Mesenchymal stem cell (in vitro differentiated cells and primary cell): Measurements from ENCODE around the gene KCNT1.

Source experiments
- DNase-seq: peaks from one replicate; pipeline ENCODE4 v3.0.0-alpha.2; 2013
- H2AFZ ChIP-seq: one replicate; pipeline ENCODE4 v1.6.1; 2013; ENCODE audit warnings: low read depth, mild to moderate bottlenecking, control low read depth, inconsistent platforms, low read length, moderate library complexity
- H2AK5ac ChIP-seq: 2 replicates; pipeline ENCODE4 v1.6.1; 2013; ENCODE audit warnings: low read length, moderate library complexity, mild to moderate bottlenecking, inconsistent platforms; ENCODE audit not compliant: severe bottlenecking
- H2BK120ac ChIP-seq: one replicate; pipeline ENCODE4 v1.6.1; 2013; ENCODE audit warnings: low read depth, mild to moderate bottlenecking, inconsistent platforms, low read length, moderate library complexity
- H2BK12ac ChIP-seq, 2 experiments: one replicate each; pipeline ENCODE4 v1.6.1; 2013; ENCODE audit warnings: inconsistent platforms in 2 of 2, low read length in 2 of 2, mild to moderate bottlenecking in 2 of 2, moderate library complexity in 2 of 2, control low read depth in 1 of 2
- H2BK15ac ChIP-seq: one replicate; pipeline ENCODE4 v1.6.1; 2013; ENCODE audit warnings: mild to moderate bottlenecking, low read depth, inconsistent platforms; ENCODE audit not compliant: poor library complexity, severe bottlenecking
- H2BK5ac ChIP-seq: 2 replicates; pipeline ENCODE4 v1.6.1; 2013; ENCODE audit warnings: low read depth, mild to moderate bottlenecking, low read length, control low read depth, inconsistent platforms; ENCODE audit not compliant: poor library complexity, severe bottlenecking
- H3K14ac ChIP-seq, 2 experiments: one replicate each; pipeline ENCODE4 v1.6.1; 2013; ENCODE audit warnings: inconsistent platforms in 2 of 2, low read length in 2 of 2, control low read depth in 1 of 2, mild to moderate bottlenecking in 1 of 2, moderate library complexity in 1 of 2
- H3K18ac ChIP-seq, 2 experiments: one replicate each; pipeline ENCODE4 v1.6.1; 2013; ENCODE audit warnings: inconsistent platforms in 2 of 2, low read length in 2 of 2, control low read depth in 1 of 2, low read depth in 1 of 2, mild to moderate bottlenecking in 1 of 2
- H3K23ac ChIP-seq, 2 experiments: one replicate each; pipeline ENCODE4 v1.6.1; 2013; ENCODE audit warnings: inconsistent platforms in 2 of 2, low read length in 2 of 2, mild to moderate bottlenecking in 2 of 2, moderate library complexity in 2 of 2, control low read depth in 1 of 2
- H3K27ac ChIP-seq: 2 replicates; pipeline ENCODE4 v1.5.1; 2013; ENCODE audit warnings: mild to moderate bottlenecking, moderate library complexity, low read length, control low read depth, inconsistent platforms; ENCODE audit not compliant: poor library complexity, severe bottlenecking
- H3K27me3 ChIP-seq, 2 experiments: 2 replicates each; pipeline versions ENCODE4 v1.6.1 to v1.7.0; 2013; ENCODE audit warnings: low read length in 2 of 2, mild to moderate bottlenecking in 2 of 2, moderate library complexity in 2 of 2, control low read depth in 1 of 2, inconsistent platforms in 1 of 2; ENCODE audit not compliant: control insufficient read depth in 1 of 2, insufficient read depth in 1 of 2
- H3K36me3 ChIP-seq, 2 experiments: 2 replicates each; pipeline versions ENCODE4 v1.6.1 to v1.7.0; 2013; ENCODE audit warnings: low read length in 2 of 2, control low read depth in 1 of 2, inconsistent platforms in 1 of 2, low read depth in 1 of 2, mild to moderate bottlenecking in 1 of 2; ENCODE audit not compliant: insufficient read depth in 2 of 2, control insufficient read depth in 1 of 2
- H3K4ac ChIP-seq, 2 experiments: one replicate each; pipeline ENCODE4 v1.6.1; 2013; ENCODE audit warnings: inconsistent platforms in 2 of 2, low read length in 2 of 2, mild to moderate bottlenecking in 2 of 2, moderate library complexity in 2 of 2, control low read depth in 1 of 2, low read depth in 1 of 2
- H3K4me1 ChIP-seq: 2 replicates; pipeline ENCODE4 v1.6.1; 2013; ENCODE audit warnings: low read depth, low read length, control low read depth; ENCODE audit not compliant: control insufficient read depth, insufficient read depth
- H3K4me2 ChIP-seq: 2 replicates; pipeline ENCODE4 v1.6.1; 2013; ENCODE audit warnings: low read length, mild to moderate bottlenecking, inconsistent platforms; ENCODE audit not compliant: poor library complexity, severe bottlenecking
- H3K4me3 ChIP-seq, 2 experiments: 2 replicates each; pipeline versions ENCODE4 v1.5.1 to v1.7.0; 2013; ENCODE audit warnings: low read length in 2 of 2, mild to moderate bottlenecking in 2 of 2, control low read depth in 1 of 2, low read depth in 1 of 2; ENCODE audit not compliant: insufficient read depth in 1 of 2
- H3K79me1 ChIP-seq: replicated peaks from 2 replicates; pipeline ENCODE4 v1.6.1; 2013; ENCODE audit warnings: mild to moderate bottlenecking, control low read depth, low read length, inconsistent platforms; ENCODE audit not compliant: poor library complexity, severe bottlenecking
- H3K9ac ChIP-seq: 2 replicates; pipeline ENCODE4 v1.7.0; 2013; ENCODE audit warnings: mild to moderate bottlenecking, low read length, moderate library complexity
- H3K9me3 ChIP-seq: 2 replicates; pipeline ENCODE4 v1.7.0; 2013; ENCODE audit warnings: mild to moderate bottlenecking, low read length; ENCODE audit not compliant: control insufficient read depth
- H4K8ac ChIP-seq: one replicate; pipeline ENCODE4 v1.6.1; 2013; ENCODE audit warnings: inconsistent platforms, mild to moderate bottlenecking, low read length, moderate library complexity
- H4K91ac ChIP-seq: one replicate; pipeline ENCODE4 v1.6.1; 2013; ENCODE audit warnings: mild to moderate bottlenecking, low read length, inconsistent platforms
- WGBS: methylation state at CpG from one replicate; pipeline ENCODE4 v1.1.7; 2013; ENCODE audit warnings: mixed read lengths; 5-methylcytosine and 5-hydroxymethylcytosine counted together

The KCNT1 gene

GRCh38 chr9:135739271-135740220 is 37.6 kb downstream of the KCNT1 start:
- Histone ChIP-seq H3K23ac (no peak overlapping the region), H2BK12ac (no peak overlapping the region), H4K91ac (no peak overlapping the region), H4K8ac (no peak overlapping the region), H2BK5ac (no peak overlapping the region), H3K27me3 (peaks cover 34 to 49% of the 10 kb centered on the region in 2 experiments), H3K36me3 (no peaks in the 10 kb centered on the region), H3K4me1 (peaks cover 2% of the 10 kb centered on the region), H2BK15ac (no peak overlapping the region), H3K4me2 (no peak overlapping the region), H3K9ac (no peak overlapping the region), H3K18ac (no peak overlapping the region), H2AK5ac (no peak overlapping the region), H3K14ac (no peak overlapping the region), H2BK120ac (no peak overlapping the region), H3K27ac (no peak overlapping the region), H3K4ac (no peak overlapping the region), H3K4me3 (no peak overlapping the region), H3K9me3 (no peaks in the 10 kb centered on the region), H2AFZ (no peak overlapping the region), H3K79me1 (no peaks in the 10 kb centered on the region)
- DNase-seq: no peak
- 81% methylated on average over 28 of the region's 28 CpGs for WGBS

GRCh38 chr9:135741276-135742219 is 39.6 kb downstream of the KCNT1 start:
- no peak for DNase-seq
- 80% methylated on average over 24 of the region's 24 CpGs for WGBS
- Histone ChIP-seq H3K27me3 (peaks cover 18 to 37% of the 10 kb centered on the region in 2 experiments), H3K9ac (no peak overlapping the region), H3K4ac (no peak overlapping the region), H2BK12ac (no peak overlapping the region), H3K4me3 (no peak overlapping the region), H2BK120ac (no peak overlapping the region), H3K9me3 (no peaks in the 10 kb centered on the region), H3K4me1 (peaks cover 2% of the 10 kb centered on the region), H2AK5ac (no peak overlapping the region), H3K27ac (no peak overlapping the region), H3K14ac (no peak overlapping the region), H2BK5ac (no peak overlapping the region), H4K8ac (no peak overlapping the region), H2BK15ac (no peak overlapping the region), H3K4me2 (no peak overlapping the region), H3K18ac (no peak overlapping the region), H3K23ac (no peak overlapping the region), H3K36me3 (no peaks in the 10 kb centered on the region), H2AFZ (no peak overlapping the region), H3K79me1 (no peaks in the 10 kb centered on the region), H4K91ac (peak overlapping the region; percentile 3)

GRCh38 chr9:135743021-135743420 is 41.0 kb downstream of the KCNT1 start:
- no peaks in the 10 kb centered on the region for H3K9me3 ChIP-seq
- no peak overlapping the region for H2BK15ac ChIP-seq
- no peak overlapping the region for H4K91ac ChIP-seq
- no peak overlapping the region for H3K4me2 ChIP-seq
- H3K27me3 ChIP-seq: peaks cover 5 to 24% of the 10 kb centered on the region in 2 experiments
- peaks cover 2% of the 10 kb centered on the region for H3K4me1 ChIP-seq
- no peak overlapping the region for H3K23ac ChIP-seq
- 86% methylated on average over 14 of the region's 14 CpGs for WGBS
- no peak overlapping the region for H3K18ac ChIP-seq
- H3K36me3 ChIP-seq: no peaks in the 10 kb centered on the region
- no peak overlapping the region for H4K8ac ChIP-seq
- H2BK5ac ChIP-seq: no peak overlapping the region
- H3K4me3 ChIP-seq: no peak overlapping the region
- no peaks in the 10 kb centered on the region for H3K79me1 ChIP-seq
- no peak overlapping the region for H2BK12ac ChIP-seq
- H3K14ac ChIP-seq: no peak overlapping the region
- H2AFZ ChIP-seq: no peak overlapping the region
- no peak for DNase-seq
- no peak overlapping the region for H2BK120ac ChIP-seq
- H3K27ac ChIP-seq: no peak overlapping the region
- H2AK5ac ChIP-seq: no peak overlapping the region
- no peak overlapping the region for H3K4ac ChIP-seq
- no peak overlapping the region for H3K9ac ChIP-seq
